ENCODE results near the gene RPP25L. TPM values are rescaled to one million over a fixed set of nuclear protein-coding genes. Genes with fewer than 3 reads are reported as not detected.

Gene RPP25L
- polyA plus RNA-seq, 3 donors = 20.1 to 42.3 (median 39.4) TPM

DNA sequence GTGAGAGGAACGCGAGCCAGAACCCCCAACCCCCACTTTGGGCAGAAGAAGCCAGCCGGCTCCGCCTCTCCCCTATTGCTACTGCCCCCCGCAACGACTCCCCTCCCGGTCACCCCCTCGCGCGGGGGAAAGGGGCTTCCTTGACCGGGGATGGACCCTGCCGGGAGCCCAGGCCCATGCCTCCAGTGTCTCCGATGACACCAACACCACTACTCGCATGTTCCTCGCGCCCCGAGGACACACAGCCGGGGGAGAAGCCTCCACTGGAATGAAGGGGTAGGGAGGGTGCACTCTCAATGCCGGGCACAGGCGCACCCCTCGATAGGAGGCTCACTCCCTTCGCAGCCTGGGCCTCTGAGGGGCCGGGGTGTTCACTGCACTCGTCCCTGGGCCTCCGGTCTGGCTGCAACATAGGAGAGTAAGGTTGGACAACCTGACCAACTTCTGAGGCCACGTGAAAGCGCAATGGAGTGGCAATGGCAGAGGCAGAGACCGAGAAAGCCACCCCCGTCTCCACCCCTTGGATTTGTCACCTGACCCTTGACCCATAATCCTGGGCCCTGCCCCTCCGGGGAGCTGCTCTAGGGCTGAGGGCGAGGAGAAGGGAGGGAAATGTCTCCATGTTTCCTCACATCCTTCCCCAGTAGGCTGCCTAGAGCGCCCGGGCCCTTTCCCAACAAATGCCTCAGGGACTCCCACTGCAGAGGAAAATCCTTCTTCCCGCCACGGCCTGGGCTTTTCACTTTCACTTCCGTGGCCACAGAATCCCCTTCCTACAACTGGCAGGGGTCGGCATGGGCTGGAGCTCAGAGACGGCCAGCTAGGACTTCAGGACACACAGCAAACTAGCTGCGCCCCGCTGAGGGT lies 21.3 kb downstream of the RPP25L start:
- H3K27ac Mint-ChIP-seq = no peak overlapping the region
- 3% methylated on average over 21 of the region's 40 CpGs for WGBS (ENCODE audit: insufficient coverage)

More for the DNA sequence above, 21.3 kb downstream of the RPP25L start:
- H3K4me2 ChIP-seq (replicated peaks; ENCODE audit: extremely low read depth, low read length, poor library complexity, severe bottlenecking) = peak overlapping the region; percentile 83
- peak overlapping the region; percentile 77 to 91 for H3K4me3 Mint-ChIP-seq
- H3K36me3 ChIP-seq (replicated peaks in 1 of 2; ENCODE audit: control insufficient read depth in 1 of 2, insufficient read depth in 2 of 2, low read length in 2 of 2) = no peaks in the 10 kb centered on the region
- H3K36me3 Mint-ChIP-seq = peaks cover 0 to 11% of the 10 kb centered on the region in 2 donors
- H2AFZ ChIP-seq (ENCODE audit: insufficient read depth, low read depth, low read length, poor library complexity, severe bottlenecking) = peak overlapping the region; percentile 68
- H3K9ac ChIP-seq (ENCODE audit: insufficient read depth, low read length, poor library complexity, severe bottlenecking) = peak overlapping the region; percentile 8
- H3K9me3 Mint-ChIP-seq = peaks cover 0 to 26% (median 16%) of the 10 kb centered on the region in 7 donors
- no peaks in the 10 kb centered on the region for H4K20me1 ChIP-seq (ENCODE audit: insufficient read depth, low read length)
- no peak overlapping the region for H3K27ac ChIP-seq (ENCODE audit: low read depth in 1 of 2, low read length in 2 of 2)
- H3K4me3 ChIP-seq (replicated peaks in 1 of 3; ENCODE audit: low read depth in 2 of 3, low read length in 3 of 3) = peak overlapping the region; percentile 8 to 75 (median 40)
- H3K79me2 ChIP-seq (ENCODE audit: insufficient read depth, low read length) = no peaks in the 10 kb centered on the region
- H3K4me1 ChIP-seq (ENCODE audit: control insufficient read depth in 1 of 2, insufficient read depth in 2 of 2, low read length in 2 of 2) = peaks cover 33 to 38% of the 10 kb centered on the region in 2 donors
- DNase-seq = no peak
- H3K9me3 ChIP-seq (replicated peaks in 1 of 2; ENCODE audit: control insufficient read depth in 1 of 2, insufficient read depth in 1 of 2, low read length in 2 of 2) = peaks cover 0 to 41% of the 10 kb centered on the region in 2 donors
- H3K27me3 ChIP-seq (ENCODE audit: control insufficient read depth in 2 of 2, insufficient read depth in 2 of 2, low read length in 2 of 2) = peaks cover 57 to 81% of the 10 kb centered on the region in 2 donors
- TF ChIP-seq, protein P1, sequence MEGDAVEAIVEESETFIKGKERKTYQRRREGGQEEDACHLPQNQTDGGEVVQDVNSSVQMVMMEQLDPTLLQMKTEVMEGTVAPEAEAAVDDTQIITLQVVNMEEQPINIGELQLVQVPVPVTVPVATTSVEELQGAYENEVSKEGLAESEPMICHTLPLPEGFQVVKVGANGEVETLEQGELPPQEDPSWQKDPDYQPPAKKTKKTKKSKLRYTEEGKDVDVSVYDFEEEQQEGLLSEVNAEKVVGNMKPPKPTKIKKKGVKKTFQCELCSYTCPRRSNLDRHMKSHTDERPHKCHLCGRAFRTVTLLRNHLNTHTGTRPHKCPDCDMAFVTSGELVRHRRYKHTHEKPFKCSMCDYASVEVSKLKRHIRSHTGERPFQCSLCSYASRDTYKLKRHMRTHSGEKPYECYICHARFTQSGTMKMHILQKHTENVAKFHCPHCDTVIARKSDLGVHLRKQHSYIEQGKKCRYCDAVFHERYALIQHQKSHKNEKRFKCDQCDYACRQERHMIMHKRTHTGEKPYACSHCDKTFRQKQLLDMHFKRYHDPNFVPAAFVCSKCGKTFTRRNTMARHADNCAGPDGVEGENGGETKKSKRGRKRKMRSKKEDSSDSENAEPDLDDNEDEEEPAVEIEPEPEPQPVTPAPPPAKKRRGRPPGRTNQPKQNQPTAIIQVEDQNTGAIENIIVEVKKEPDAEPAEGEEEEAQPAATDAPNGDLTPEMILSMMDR (IDR thresholded peaks at IDR 0.05) = no peak
- H3K4me1 Mint-ChIP-seq = peaks cover 38% of the 10 kb centered on the region
- intact Hi-C loops (cut with micrococcal nuclease) = loop anchor here in 1 of 2 donors (10.0 kb wide), 1 partner anchor 146 kb away; no protein-coding TSS in a partner anchor
- H3K27me3 Mint-ChIP-seq (ENCODE audit: low read depth in 3 of 3) = peaks cover 77 to 90% (median 79%) of the 10 kb centered on the region in 3 donors
